ENCODE results near the gene AFG3L2. TPM values are rescaled to one million over a fixed set of nuclear protein-coding genes. Genes with fewer than 3 reads are reported as not detected.

AFG3L2 gene
- total and polyA plus RNA-seq, 9 of the 15 experiments (the other 6 are each of a cell fraction or from before 2014, with no cell fraction given) = 24.1 to 109 (median 84.0) TPM

- TF ChIP-seq HDAC3 (IDR thresholded peaks at IDR 0.05; ENCODE audit: borderline replicate concordance, partially characterized antibody) (no peak), ZFX (CRISPR knock-in tag; IDR thresholded peaks at IDR 0.05) (no peak), PHF20 (IDR thresholded peaks at IDR 0.05; ENCODE audit: partially characterized antibody) (no peak), ZNF224 (CRISPR knock-in tag; IDR thresholded peaks at IDR 0.05) (no peak), MAFG (tag; conservative IDR thresholded peaks at IDR 0.05) (peak; percentile 24; the same call in 1 of the 2 replicates), ZNF384 (IDR thresholded peaks at IDR 0.05; ENCODE audit: low read depth, low read length) (peak; percentile 40; the same call in 1 of the 2 replicates), GTF2F1 (IDR thresholded peaks at IDR 0.05; ENCODE audit: low read depth, low read length) (no peak), SOX6 (IDR thresholded peaks at IDR 0.05) (peak; percentile 40; the same call in 1 of the 2 replicates), NCOR1 (IDR thresholded peaks at IDR 0.05) (no peak), CXXC5 (CRISPR knock-in tag; IDR thresholded peaks at IDR 0.05) (no peak), HMG20B (CRISPR knock-in tag; IDR thresholded peaks at IDR 0.05) (no peak), HMBOX1 (IDR thresholded peaks at IDR 0.05) (no peak), CBX1 (IDR thresholded peaks at IDR 0.05; ENCODE audit: low read depth) (no peak), GTF2B (IDR thresholded peaks at IDR 0.05; ENCODE audit: extremely low read depth, insufficient read length) (no peak), PRPF4 (IDR thresholded peaks at IDR 0.05; ENCODE audit: insufficient read depth, low read depth, low read length, poor library complexity, severe bottlenecking) (no peak), CHAMP1 (IDR thresholded peaks at IDR 0.05) (no peak), SMARCA4 (IDR thresholded peaks at IDR 0.05) (peak; percentile 53; the same call in 1 of the 2 replicates), SMARCE1 (IDR thresholded peaks at IDR 0.05) (0 out of 2 replicates have a peak, but pooled peaks have one; percentile 20), NR3C1 (CRISPR knock-in tag; IDR thresholded peaks at IDR 0.05) (no peak), KDM2B (CRISPR knock-in tag; IDR thresholded peaks at IDR 0.05) (no peak), BRF1 (IDR thresholded peaks at IDR 0.05; ENCODE audit: borderline replicate concordance, extremely low read depth, insufficient read length) (no peak), ILF3 (IDR thresholded peaks at IDR 0.05; ENCODE audit: borderline replicate concordance) (no peak), DEAF1 (CRISPR knock-in tag; IDR thresholded peaks at IDR 0.05) (no peak), FOXK2 (conservative IDR thresholded peaks at IDR 0.05 in 1 of 2, IDR thresholded peaks at IDR 0.05 in 1 of 2; ENCODE audit: low read depth in 2 of 2) (0 out of 4 replicates have a peak, but pooled peaks of 1 of the 2 experiments have one; percentile 12), CHCHD3 (CRISPR knock-in tag; IDR thresholded peaks at IDR 0.05) (no peak)
Observed at GRCh38 chr18:12373116-12373770, 3.8 kb downstream of the AFG3L2 start (continued).
